ENCODE measurements around the gene PLAC9.

- no peak for TF ChIP-seq ZFP30 (CRISPR knock-in tag; IDR thresholded peaks at IDR 0.05)
- no peak for TF ChIP-seq PATZ1 (CRISPR knock-in tag; IDR thresholded peaks at IDR 0.05; ENCODE audit: borderline replicate concordance)
- no peak for TF ChIP-seq CSDC2 (CRISPR knock-in tag; IDR thresholded peaks at IDR 0.05)
Measured at GRCh38 chr10:80172896-80173295, 40.4 kb downstream of the PLAC9 start.

Measured in SK-N-SH treated with all-trans-retinoic acid at 6 μM for 48 hours (cell line).